T-helper 1 cell (primary cell): ENCODE measurements around the gene METTL25B.
A peak's percentile ranks its signal among the peaks of the same experiment; 100 is the strongest.

Experiments used
- DNase-seq, 5 donors: peaks; one replicate each; pipeline ENCODE4 v3.0.0-alpha.2; 2012 to 2020

Gene METTL25B

GRCh38 chr1:156728599-156729462 lies 562 bp downstream of the METTL25B start, which contains the start of gene ISG20L2:
TSS of gene ISG20L2 (minus strand) at chr1:156728766. CDS start at chr1:156727652, 1,114 bp downstream.
- DNase-seq: peak; percentile 93 to 99 (median 95)

- DNase-seq: no peak
Observed at GRCh38 chr1:156733989-156734584, 5.8 kb downstream of the METTL25B start.

GRCh38 chr1:156738407-156738806 lies 10.1 kb downstream of the METTL25B start:
- no peak for DNase-seq

- DNase-seq: no peak
Observed at GRCh38 chr1:156738916-156739315, 10.6 kb downstream of the METTL25B start.

- DNase-seq: no peak
Observed at GRCh38 chr1:156740237-156740740, 12.0 kb downstream of the METTL25B start.

- DNase-seq: peak; percentile 93 to 99 (median 95)
Observed at GRCh38 chr1:156740741-156741480, 12.6 kb downstream of the METTL25B start, which contains the start of gene MRPL24. TSS of gene MRPL24 (minus strand) at chr1:156741088. CDS start at chr1:156738704, 2,384 bp downstream.

GRCh38 chr1:156741481-156741983 lies 13.3 kb downstream of the METTL25B start:
- no peak for DNase-seq

- DNase-seq: no peak
Observed at GRCh38 chr1:156742017-156742416, 13.7 kb downstream of the METTL25B start.

- DNase-seq: no peak
Observed at GRCh38 chr1:156742801-156743200, 14.5 kb downstream of the METTL25B start.

GRCh38 chr1:156743367-156744302 lies 15.4 kb downstream of the METTL25B start:
- DNase-seq: no peak

- no peak for DNase-seq
Observed at GRCh38 chr1:156744344-156744743, 16.1 kb downstream of the METTL25B start.

- no peak for DNase-seq
Observed at GRCh38 chr1:156744786-156745419, 16.6 kb downstream of the METTL25B start.

GRCh38 chr1:156745881-156746280 lies 17.6 kb downstream of the METTL25B start:
- no peak for DNase-seq

- DNase-seq: no peak
Observed at GRCh38 chr1:156746406-156746727, 18.1 kb downstream of the METTL25B start.

- DNase-seq: peak; percentile 38 to 54 (median 45)
Observed at GRCh38 chr1:156746728-156747631, 18.7 kb downstream of the METTL25B start.

GRCh38 chr1:156747742-156748669 lies 19.7 kb downstream of the METTL25B start:
- DNase-seq: no peak

- no peak for DNase-seq
Observed at GRCh38 chr1:156748670-156749418, 20.6 kb downstream of the METTL25B start.
